CD14-positive monocyte (primary cell): Measurements from ENCODE around the gene PDZD8. TPM values are rescaled to one million over a fixed set of nuclear protein-coding genes. Genes with fewer than 3 reads are reported as not detected.

ENCODE experiments used
- DNase-seq, 3 donors: peaks; one replicate each; pipeline ENCODE4 v3.0.0-alpha.2; 2011 to 2022
- H2AFZ ChIP-seq: 2 replicates; pipeline ENCODE4 v1.6.0; 2012; ENCODE audit warnings: mild to moderate bottlenecking, low read depth, low read length, inconsistent platforms; ENCODE audit not compliant: insufficient read depth, poor library complexity, severe bottlenecking
- H3K27ac ChIP-seq, 2 donors: 1 replicate in 1 of 2; 2 replicates in 1 of 2; pipeline ENCODE4 v1.5.1; 2012 to 2013; ENCODE audit warnings: low read length in 2 of 2, control low read depth in 1 of 2, inconsistent platforms in 1 of 2, low read depth in 1 of 2, mild to moderate bottlenecking in 1 of 2
- H3K27me3 ChIP-seq, 2 donors: one replicate each; pipeline versions ENCODE4 v1.6.0 to v1.6.1; 2011 to 2013; ENCODE audit warnings: low read length in 2 of 2; ENCODE audit not compliant: control insufficient read depth in 2 of 2, insufficient read depth in 2 of 2
- H3K36me3 ChIP-seq, 2 donors: replicated peaks in 1 of 2; 1 replicate in 1 of 2; 2 replicates in 1 of 2; pipeline versions ENCODE4 v1.5.1 to v1.6.1; 2012 to 2013; ENCODE audit warnings: low read length in 2 of 2, control low read depth in 1 of 2, inconsistent platforms in 1 of 2, mild to moderate bottlenecking in 1 of 2; ENCODE audit not compliant: insufficient read depth in 2 of 2, control insufficient read depth in 1 of 2
- H3K4me1 ChIP-seq, 2 donors: 1 replicate in 1 of 2; 2 replicates in 1 of 2; pipeline versions ENCODE4 v1.5.1 to v1.6.1; 2012 to 2013; ENCODE audit warnings: low read length in 2 of 2, control low read depth in 1 of 2, inconsistent platforms in 1 of 2, mild to moderate bottlenecking in 1 of 2, moderate library complexity in 1 of 2; ENCODE audit not compliant: insufficient read depth in 2 of 2, control insufficient read depth in 1 of 2
- H3K4me2 ChIP-seq: replicated peaks from 2 replicates; pipeline ENCODE3; 2012; ENCODE audit warnings: low read length, moderate library complexity, mild to moderate bottlenecking; ENCODE audit not compliant: poor library complexity, severe bottlenecking; ENCODE audit errors: extremely low read depth
- H3K4me3 ChIP-seq, 3 experiments: fragments of 200-600 bp in 1 of 3; sonication (generic) in 1 of 3; replicated peaks in 1 of 3; 1 replicate in 2 of 3; 2 replicates in 1 of 3; pipeline ENCODE4 v1.5.1; 2011 to 2013; ENCODE audit warnings: low read length in 3 of 3, mild to moderate bottlenecking in 3 of 3, control low read depth in 2 of 3, low read depth in 2 of 3, inconsistent platforms in 1 of 3, moderate library complexity in 1 of 3
- H3K79me2 ChIP-seq: 2 replicates; pipeline ENCODE4 v1.6.0; 2012; ENCODE audit warnings: mild to moderate bottlenecking, control low read depth, inconsistent platforms, low read length, moderate library complexity; ENCODE audit not compliant: insufficient read depth
- H3K9ac ChIP-seq: 2 replicates; pipeline ENCODE4 v1.6.0; 2017; ENCODE audit warnings: low read length, mild to moderate bottlenecking; ENCODE audit not compliant: insufficient read depth, poor library complexity, severe bottlenecking
- H3K9me3 ChIP-seq, 2 donors: replicated peaks in 1 of 2; 1 replicate in 1 of 2; 2 replicates in 1 of 2; pipeline versions ENCODE4 v1.5.1 to v1.6.1; 2012 to 2013; ENCODE audit warnings: low read length in 2 of 2, control low read depth in 1 of 2; ENCODE audit not compliant: control insufficient read depth in 1 of 2, insufficient read depth in 1 of 2
- H4K20me1 ChIP-seq: 2 replicates; pipeline ENCODE4 v1.6.0; 2012; ENCODE audit warnings: mild to moderate bottlenecking, low read length, control low read depth, moderate library complexity; ENCODE audit not compliant: insufficient read depth
- H3K27ac Mint-ChIP-seq, 7 donors: one replicate each; pipeline ENCODE4 v1.8.0; 2020; ENCODE audit warnings: mild to moderate bottlenecking in 7 of 7, mixed read lengths in 7 of 7, moderate library complexity in 6 of 7, inconsistent platforms in 2 of 7
- H3K27me3 Mint-ChIP-seq, 3 donors: one replicate each; pipeline ENCODE4 v1.8.0; 2021 to 2022; ENCODE audit warnings: low read depth in 3 of 3, mild to moderate bottlenecking in 3 of 3, mixed read lengths in 3 of 3, moderate library complexity in 3 of 3, inconsistent platforms in 1 of 3
- H3K36me3 Mint-ChIP-seq, 2 donors: one replicate each; pipeline ENCODE4 v1.8.0; 2020; ENCODE audit warnings: mixed read lengths in 2 of 2, inconsistent platforms in 1 of 2, mild to moderate bottlenecking in 1 of 2
- H3K4me1 Mint-ChIP-seq: one replicate; pipeline ENCODE4 v1.8.0; 2020; ENCODE audit warnings: mild to moderate bottlenecking, mixed read lengths
- H3K4me3 Mint-ChIP-seq, 2 donors: one replicate each; pipeline ENCODE4 v1.8.0; 2020; ENCODE audit warnings: mild to moderate bottlenecking in 2 of 2, mixed read lengths in 2 of 2, moderate library complexity in 1 of 2
- H3K9me3 Mint-ChIP-seq, 7 donors: one replicate each; pipeline ENCODE4 v1.8.0; 2020 to 2022; ENCODE audit warnings: mixed read lengths in 7 of 7, mild to moderate bottlenecking in 6 of 7, moderate library complexity in 6 of 7, inconsistent platforms in 2 of 7
- CTCF ChIP-seq: fragments of 200-600 bp; IDR thresholded peaks from one replicate; pipeline ENCODE4 v1.8.0; 2022; ENCODE audit warnings: antibody characterized with exemption, mild to moderate bottlenecking
- WGBS: methylation state at CpG from one replicate; pipeline ENCODE4 v1.1.5; 2013; ENCODE audit warnings: missing lambda C conversion rate; ENCODE audit not compliant: insufficient coverage; 5-methylcytosine and 5-hydroxymethylcytosine counted together
- intact Hi-C, 2 donors: fragments of 100-400 bp; cut with micrococcal nuclease; formaldehyde crosslinking; loops; one replicate each; pipeline versions ENCODE4 v1.15.0 to v1.15.1; 2023
- polyA minus RNA-seq: library from RNA; depleted of rRNA, polyadenylated mRNA; stranded (reverse); fragments of >200 nt; gene quantifications from 2 replicates; pipeline ENCODE4 v1.2.3, GENCODE V29; 2012
- polyA plus RNA-seq, 3 donors: library from polyadenylated mRNA; depleted of rRNA in 1 of 3; unstranded in 2 of 3; stranded (reverse) in 1 of 3; fragments of 300-500 nt in 2 of 3; fragments of >200 nt in 1 of 3; fragmentation: Illumina TruSeq in 2 of 3; gene quantifications; 1 replicate in 2 of 3; 2 replicates in 1 of 3; pipeline ENCODE4 v1.2.3, GENCODE V29; 2012 to 2021
- total RNA-seq, 12 experiments: library from RNA in 1 of 12; stranded (reverse) in 1 of 12; fragments of 120-200 nt in 1 of 12; gene quantifications; one replicate each; pipeline ENCODE4 v1.2.4 and lab custom pipeline; 2013 to 2026; ENCODE audit warnings: mixed read lengths in 6 of 12, inconsistent platforms in 1 of 12

The PDZD8 gene
- total RNA-seq (2013), result 9.9 TPM
- polyA plus RNA-seq (100 to 1,000 TPM in 1 of 3 donors, 1 to 10 TPM in 2; 4.6 to 104 (median 9.0) TPM), polyA minus RNA-seq (7.6 and 8.0 TPM in 2 replicates), total RNA-seq (lab: John Stamatoyannopoulos, UW) (56.8 to 203 (median 159) reads per million in 11 experiments)

GRCh38 chr10:117375360-117376178 is at the start of gene PDZD8:
TSS of gene PDZD8 (minus strand) at chr10:117375440. CDS start at chr10:117375227, 213 bp downstream.
- under 1% methylated on average over 103 of the region's 103 CpGs for WGBS
- peak within 1 kb of the TSS; percentile 98 for H3K4me2 ChIP-seq
- no peaks in the 10 kb centered on the region for H3K36me3 ChIP-seq
- peaks cover 38% of the 10 kb centered on the region for H4K20me1 ChIP-seq
- intact Hi-C loops, result loop anchor here in 1 of 2 donors (10.0 kb wide), 2 partner anchors 669 to 1379 kb away; partner anchors contain the start of genes CACUL1 and RAB11FIP2
- peak within 1 kb of the TSS; percentile 99 for H2AFZ ChIP-seq
- no peaks in the 10 kb centered on the region for H3K9me3 Mint-ChIP-seq
- TF ChIP-seq CTCF, result no peak
- DNase-seq, result peak; percentile 90 to 94 (median 92)
- H3K9me3 ChIP-seq, result no peaks in the 10 kb centered on the region
- peak within 1 kb of the TSS; percentile 85 to 93 (median 92) for H3K4me3 ChIP-seq
- peaks cover 33 to 52% of the 10 kb centered on the region in 2 donors for H3K4me1 ChIP-seq
- H3K27ac ChIP-seq, result peak within 1 kb of the TSS; percentile 68 to 88
- H3K27ac Mint-ChIP-seq, result peak within 1 kb of the TSS; percentile 85 to 93 (median 90)
- peaks cover 50% of the 10 kb centered on the region for H3K79me2 ChIP-seq
- H3K4me1 Mint-ChIP-seq, result peaks cover 39% of the 10 kb centered on the region
- H3K27me3 Mint-ChIP-seq, result peaks cover 5 to 10% (median 8%) of the 10 kb centered on the region in 3 donors
- H3K9ac ChIP-seq, result peak within 1 kb of the TSS; percentile 91
- peaks cover 0 to 4% of the 10 kb centered on the region in 2 donors for H3K36me3 Mint-ChIP-seq
- H3K4me3 Mint-ChIP-seq, result peak within 1 kb of the TSS; percentile 97
- no peaks in the 10 kb centered on the region for H3K27me3 ChIP-seq

- H3K79me2 ChIP-seq, result no peaks in the 10 kb centered on the region
- WGBS, result no CpG with 5 or more reads among the region's 6 CpGs
- H2AFZ ChIP-seq, result no peak overlapping the region
- no peaks in the 10 kb centered on the region for H3K9me3 ChIP-seq
- H3K4me2 ChIP-seq, result no peak overlapping the region
- no peaks in the 10 kb centered on the region for H3K27me3 ChIP-seq
- Mint-ChIP-seq H3K27me3 (peaks cover 0 to 5% (median 4%) of the 10 kb centered on the region in 3 donors), H3K4me3 (no peak overlapping the region), H3K9me3 (peaks cover 0 to 2% (median 0%) of the 10 kb centered on the region in 7 donors), H3K27ac (no peak overlapping the region), H3K4me1 (peaks cover 15% of the 10 kb centered on the region), H3K36me3 (no peaks in the 10 kb centered on the region)
- H3K27ac ChIP-seq, result no peak overlapping the region
- no peaks in the 10 kb centered on the region for H4K20me1 ChIP-seq
- H3K4me3 ChIP-seq, result no peak overlapping the region
- peaks cover 5 to 6% of the 10 kb centered on the region in 2 donors for H3K4me1 ChIP-seq
- TF ChIP-seq CTCF, result no peak
- no peak overlapping the region for H3K9ac ChIP-seq
- no peak for DNase-seq
- intact Hi-C loops, result loop anchor here in 1 of 2 donors (10.0 kb wide), 1 partner anchor 821 kb away; no protein-coding TSS in a partner anchor
- no peaks in the 10 kb centered on the region for H3K36me3 ChIP-seq
Observed at GRCh38 chr10:117424171-117424570, 48.9 kb upstream of the PDZD8 start.
